PFSK-1 (cell line): Measurements from ENCODE around the gene ATL1.

Source experiments
- POLR2AphosphoS5 ChIP-seq: IDR thresholded peaks from 2 replicates; pipeline ENCODE4 v1.6.1; 2012; ENCODE audit warnings: low read depth, mild to moderate bottlenecking, control low read depth, low read length, moderate library complexity
- TAF1 ChIP-seq: IDR thresholded peaks from 2 replicates; pipeline ENCODE4 v1.6.1; 2012; ENCODE audit warnings: low read length, control low read depth, borderline replicate concordance; ENCODE audit not compliant: insufficient read depth
- TF ChIP-seq, protein P1 (sequence below), 2 experiments: IDR thresholded peaks; 2 replicates each; pipeline versions ENCODE4 v1.6.1 to v1.8.0; 2011 to 2012; ENCODE audit warnings: low read depth in 2 of 2, low read length in 2 of 2, control low read depth in 1 of 2, inconsistent platforms in 1 of 2, mild to moderate bottlenecking in 1 of 2, moderate library complexity in 1 of 2; ENCODE audit not compliant: insufficient read depth in 1 of 2

DNA sequence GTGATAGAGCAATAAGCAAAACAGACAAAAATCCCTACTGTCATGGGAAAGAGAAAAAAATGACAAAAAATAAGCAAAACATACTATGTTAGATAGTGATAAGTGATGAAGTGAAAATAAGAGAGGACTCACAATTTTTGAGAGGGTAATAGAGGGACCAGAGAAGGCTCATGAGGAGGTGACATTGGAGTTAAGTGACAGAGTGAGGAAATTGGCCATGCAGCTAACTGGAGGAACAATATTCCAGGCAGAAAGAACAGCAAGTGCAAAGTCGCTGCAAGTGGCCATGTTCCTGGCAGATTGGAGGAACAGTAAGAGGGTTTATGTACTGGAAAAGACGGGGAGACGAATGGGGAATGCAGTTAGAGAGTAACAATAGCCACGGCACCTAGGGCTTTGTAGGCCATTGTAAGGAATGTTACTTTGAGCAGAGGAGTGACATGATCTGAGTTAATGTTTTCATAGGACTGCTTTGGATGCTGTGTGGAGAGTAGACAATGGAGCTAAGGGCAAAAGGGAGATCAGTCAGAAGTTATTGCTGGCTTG is 109.6 kb downstream of the ATL1 start:
- TF ChIP-seq TAF1 (no peak), POLR2AphosphoS5 (no peak)
- TF ChIP-seq, protein P1, sequence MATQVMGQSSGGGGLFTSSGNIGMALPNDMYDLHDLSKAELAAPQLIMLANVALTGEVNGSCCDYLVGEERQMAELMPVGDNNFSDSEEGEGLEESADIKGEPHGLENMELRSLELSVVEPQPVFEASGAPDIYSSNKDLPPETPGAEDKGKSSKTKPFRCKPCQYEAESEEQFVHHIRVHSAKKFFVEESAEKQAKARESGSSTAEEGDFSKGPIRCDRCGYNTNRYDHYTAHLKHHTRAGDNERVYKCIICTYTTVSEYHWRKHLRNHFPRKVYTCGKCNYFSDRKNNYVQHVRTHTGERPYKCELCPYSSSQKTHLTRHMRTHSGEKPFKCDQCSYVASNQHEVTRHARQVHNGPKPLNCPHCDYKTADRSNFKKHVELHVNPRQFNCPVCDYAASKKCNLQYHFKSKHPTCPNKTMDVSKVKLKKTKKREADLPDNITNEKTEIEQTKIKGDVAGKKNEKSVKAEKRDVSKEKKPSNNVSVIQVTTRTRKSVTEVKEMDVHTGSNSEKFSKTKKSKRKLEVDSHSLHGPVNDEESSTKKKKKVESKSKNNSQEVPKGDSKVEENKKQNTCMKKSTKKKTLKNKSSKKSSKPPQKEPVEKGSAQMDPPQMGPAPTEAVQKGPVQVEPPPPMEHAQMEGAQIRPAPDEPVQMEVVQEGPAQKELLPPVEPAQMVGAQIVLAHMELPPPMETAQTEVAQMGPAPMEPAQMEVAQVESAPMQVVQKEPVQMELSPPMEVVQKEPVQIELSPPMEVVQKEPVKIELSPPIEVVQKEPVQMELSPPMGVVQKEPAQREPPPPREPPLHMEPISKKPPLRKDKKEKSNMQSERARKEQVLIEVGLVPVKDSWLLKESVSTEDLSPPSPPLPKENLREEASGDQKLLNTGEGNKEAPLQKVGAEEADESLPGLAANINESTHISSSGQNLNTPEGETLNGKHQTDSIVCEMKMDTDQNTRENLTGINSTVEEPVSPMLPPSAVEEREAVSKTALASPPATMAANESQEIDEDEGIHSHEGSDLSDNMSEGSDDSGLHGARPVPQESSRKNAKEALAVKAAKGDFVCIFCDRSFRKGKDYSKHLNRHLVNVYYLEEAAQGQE (IDR thresholded peaks at IDR 0.05; ENCODE audit: insufficient read depth in 1 of 2, low read depth in 2 of 2, low read length in 2 of 2) = no peak
